G401.6 (cell line): ENCODE results near the gene C16orf46.
A peak's percentile ranks its signal among the peaks of the same experiment; 100 is the strongest.

Source experiments
- FAIRE-seq: peaks from 2 replicates; lab custom pipeline; 2012; peaks lifted over from hg19 to GRCh38; lab: Jason Lieb, UNC

Gene C16orf46

GRCh38 chr16:81073560-81074330 lies 3.3 kb downstream of the C16orf46 start:
- no peak for FAIRE-seq

GRCh38 chr16:81071805-81072204 lies 5.2 kb downstream of the C16orf46 start:
- no peak for FAIRE-seq

DNA sequence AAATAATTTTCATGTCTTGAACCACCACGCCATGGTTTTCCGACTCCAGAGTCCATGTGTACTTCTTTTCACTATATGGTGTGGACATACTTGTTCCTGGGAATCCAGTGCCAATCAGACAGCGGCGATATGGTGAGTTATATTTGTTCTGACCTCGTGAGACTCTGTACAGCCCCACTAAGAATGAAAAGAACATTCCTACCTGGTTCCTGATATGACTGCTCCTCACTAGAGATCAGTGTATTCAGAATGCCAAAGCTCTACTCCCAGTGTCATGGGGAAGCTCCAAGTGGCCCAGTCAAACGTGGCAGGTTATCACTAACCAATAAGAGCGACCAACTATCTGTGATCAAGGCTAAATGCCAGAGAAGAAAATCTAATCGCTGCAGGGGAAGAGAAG lies 6.1 kb downstream of the C16orf46 start:
- no peak for FAIRE-seq

DNA sequence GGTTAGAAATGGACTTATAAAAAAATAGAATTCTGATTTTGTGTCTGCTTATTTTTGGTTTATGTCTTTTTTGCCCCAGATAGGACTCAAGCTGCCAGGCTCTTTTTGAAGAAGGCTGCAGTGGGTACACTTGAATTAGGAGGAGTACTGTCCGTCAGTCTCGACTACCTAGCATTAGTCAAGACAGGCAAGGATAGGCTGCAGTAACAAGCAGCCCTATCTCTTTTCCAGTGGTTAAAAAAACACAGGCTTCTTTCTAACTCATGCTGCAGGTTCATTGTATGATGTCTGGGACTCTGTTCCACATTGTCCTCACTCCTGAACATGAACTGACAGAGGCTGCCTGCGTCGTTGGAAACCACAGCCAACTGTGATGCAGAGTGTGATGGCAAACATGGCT lies 8.0 kb downstream of the C16orf46 start:
- no peak for FAIRE-seq

- no peak for FAIRE-seq
Measured at GRCh38 chr16:81067166-81067565, 9.9 kb downstream of the C16orf46 start.

DNA sequence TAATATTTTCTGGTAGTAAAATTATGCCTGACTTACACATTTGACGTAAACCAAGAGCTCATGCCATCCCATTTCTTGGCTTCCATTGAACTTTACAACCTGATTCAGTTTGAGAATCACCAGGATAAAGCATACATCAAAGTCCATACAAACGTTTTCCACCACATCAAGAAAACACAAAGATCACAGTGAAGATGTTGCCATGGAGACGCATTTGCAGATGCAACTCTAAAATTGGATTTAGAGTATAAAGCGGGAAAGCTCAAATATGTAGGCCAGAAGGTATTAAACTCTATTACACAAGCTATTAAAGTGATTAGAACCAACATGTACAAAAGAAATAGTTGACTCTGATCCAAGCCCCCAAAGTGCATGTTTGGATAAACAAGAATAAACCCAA lies 10.4 kb downstream of the C16orf46 start:
- no peak for FAIRE-seq

DNA sequence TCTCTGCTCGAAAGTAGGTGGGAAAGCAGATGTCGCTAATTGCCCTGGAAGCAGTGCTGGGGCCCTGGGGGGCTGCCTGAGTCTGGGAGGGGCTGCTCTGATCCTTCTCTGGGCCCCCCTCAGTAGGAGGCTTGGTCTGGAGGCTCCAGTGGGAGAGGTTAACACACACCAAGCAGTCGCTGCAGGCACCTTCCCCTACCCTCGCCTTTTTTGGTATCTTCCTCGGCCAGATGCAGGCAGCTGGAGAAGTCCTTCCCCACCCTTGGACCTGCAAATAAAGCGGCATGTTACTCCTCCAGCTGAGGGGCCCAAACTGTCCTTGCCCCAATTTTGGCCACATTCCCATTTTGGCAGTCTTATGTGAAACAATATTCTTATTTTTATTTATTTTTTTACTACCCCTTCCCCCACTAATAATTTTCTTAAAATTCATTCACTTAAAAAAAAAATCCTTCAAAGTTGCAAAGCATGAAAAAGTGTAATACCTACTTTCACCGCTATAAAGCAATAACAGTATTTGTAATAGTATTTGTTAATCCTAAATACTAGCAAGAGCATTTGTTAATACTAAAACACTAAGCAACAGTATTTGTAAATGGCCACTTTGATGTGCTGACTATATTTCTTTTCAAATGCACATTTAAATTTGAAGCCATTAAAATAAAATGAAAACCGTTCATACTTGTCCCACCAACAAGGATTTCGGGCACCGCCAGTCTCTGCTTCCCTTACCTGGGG lies 15.0 kb downstream of the C16orf46 start:
- FAIRE-seq = no peak

DNA sequence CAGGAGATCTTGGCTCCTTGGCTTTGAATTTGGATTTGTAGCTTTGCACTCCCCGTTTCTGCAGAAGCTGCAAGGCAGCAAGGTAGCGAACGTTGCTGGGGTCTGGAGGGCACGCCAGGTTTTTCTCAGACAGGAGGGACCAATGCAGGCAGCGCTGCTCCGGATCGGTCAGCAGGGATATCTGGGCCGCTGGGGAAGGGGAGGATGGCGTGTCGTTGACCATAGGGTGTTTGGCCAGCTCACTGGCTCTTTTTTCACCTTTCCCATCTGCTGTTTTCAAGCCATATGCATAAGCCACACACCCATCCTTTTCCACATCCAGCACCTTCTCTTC lies 15.8 kb downstream of the C16orf46 start:
- no peak for FAIRE-seq

GRCh38 chr16:81060576-81061306 lies 16.3 kb downstream of the C16orf46 start:
- no peak for FAIRE-seq

DNA sequence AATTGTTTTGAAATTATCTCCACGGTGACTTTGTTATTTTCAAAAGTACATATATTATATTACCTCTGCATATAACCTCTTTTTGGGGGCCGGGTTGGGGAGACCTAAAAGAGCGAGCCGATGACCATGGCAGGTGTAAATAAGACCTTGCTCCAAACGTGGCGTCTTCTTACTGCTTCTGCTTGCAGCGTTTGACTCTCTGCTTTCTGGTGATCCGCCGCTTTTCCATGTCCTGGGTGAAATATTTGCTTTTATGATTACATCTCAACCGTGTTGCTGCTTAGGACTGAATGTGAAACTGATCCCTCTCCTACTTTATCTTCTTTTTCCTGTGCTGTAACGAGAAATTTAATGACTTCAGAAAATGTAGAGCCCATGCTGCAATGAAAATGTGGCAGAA lies 23.3 kb downstream of the C16orf46 start:
- FAIRE-seq = no peak

- no peak for FAIRE-seq
Measured at GRCh38 chr16:81042821-81043220, 34.2 kb downstream of the C16orf46 start.

DNA sequence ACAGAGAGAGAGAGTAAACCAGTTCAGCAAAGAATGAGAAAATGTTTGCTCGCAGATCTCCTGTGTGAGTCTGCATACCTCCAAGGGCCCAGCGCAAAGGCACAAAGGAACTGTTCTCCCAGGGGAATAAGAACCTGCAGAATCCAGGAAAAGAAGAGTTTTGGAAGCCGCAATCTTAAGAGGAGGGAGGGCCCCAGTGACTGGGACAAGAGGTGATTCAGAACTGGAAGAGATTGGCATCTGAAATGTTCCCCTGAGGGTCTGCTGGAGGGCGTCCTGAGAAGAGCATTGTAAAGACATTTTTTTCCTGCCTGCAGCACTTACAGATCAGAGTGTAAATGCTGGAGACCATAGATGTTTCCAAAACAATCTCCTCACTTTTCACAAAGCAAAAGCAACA lies 35.3 kb downstream of the C16orf46 start:
- FAIRE-seq = no peak

DNA sequence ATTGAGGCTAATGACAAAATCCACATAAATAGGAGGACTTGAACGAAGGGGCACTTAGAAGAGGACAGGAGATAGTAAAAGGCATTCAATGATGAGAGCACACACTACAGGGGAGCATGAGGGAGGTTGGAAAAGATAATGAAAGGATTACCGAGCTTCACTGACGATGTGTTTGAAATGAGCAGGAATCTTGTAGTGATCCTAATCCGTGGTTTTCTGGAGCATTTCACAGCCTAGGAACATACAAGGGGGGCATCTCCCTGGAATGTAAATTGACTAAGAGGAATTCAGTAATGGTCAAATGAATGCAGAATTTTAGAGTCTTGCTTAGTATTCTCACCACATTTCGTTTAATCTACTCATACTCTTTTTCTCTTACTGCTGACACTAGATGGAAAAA lies 36.2 kb downstream of the C16orf46 start:
- no peak for FAIRE-seq

- FAIRE-seq = no peak
Measured at GRCh38 chr16:81040131-81040530, 36.9 kb downstream of the C16orf46 start.

DNA sequence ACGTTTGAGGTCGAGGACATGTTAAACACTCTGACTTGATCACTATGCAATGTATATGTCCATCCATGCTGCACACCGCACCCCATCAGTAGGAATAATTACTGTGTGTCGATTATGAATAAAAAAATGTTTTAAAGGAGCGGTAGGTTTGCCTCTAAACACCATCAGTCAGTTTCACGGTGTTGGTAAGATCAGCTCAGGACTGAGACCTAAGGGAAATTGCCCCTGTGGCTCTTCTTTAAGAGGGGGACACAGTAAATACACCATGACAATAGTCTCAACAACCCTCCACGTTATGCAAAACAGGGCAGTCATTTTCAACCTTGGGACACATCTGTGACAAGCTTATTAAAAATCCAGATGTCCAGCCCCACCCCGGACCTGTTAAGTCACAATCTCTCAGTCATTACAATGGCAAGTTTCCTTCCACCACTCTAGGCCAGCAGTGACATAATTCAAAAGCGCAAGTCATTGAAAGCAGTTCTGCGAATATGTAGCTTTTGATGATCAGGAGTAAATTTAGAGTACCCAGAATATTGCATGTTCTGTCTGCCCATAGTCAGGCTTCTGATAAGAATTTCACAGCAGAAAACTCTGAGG lies 40.2 kb downstream of the C16orf46 start:
- FAIRE-seq = no peak

DNA sequence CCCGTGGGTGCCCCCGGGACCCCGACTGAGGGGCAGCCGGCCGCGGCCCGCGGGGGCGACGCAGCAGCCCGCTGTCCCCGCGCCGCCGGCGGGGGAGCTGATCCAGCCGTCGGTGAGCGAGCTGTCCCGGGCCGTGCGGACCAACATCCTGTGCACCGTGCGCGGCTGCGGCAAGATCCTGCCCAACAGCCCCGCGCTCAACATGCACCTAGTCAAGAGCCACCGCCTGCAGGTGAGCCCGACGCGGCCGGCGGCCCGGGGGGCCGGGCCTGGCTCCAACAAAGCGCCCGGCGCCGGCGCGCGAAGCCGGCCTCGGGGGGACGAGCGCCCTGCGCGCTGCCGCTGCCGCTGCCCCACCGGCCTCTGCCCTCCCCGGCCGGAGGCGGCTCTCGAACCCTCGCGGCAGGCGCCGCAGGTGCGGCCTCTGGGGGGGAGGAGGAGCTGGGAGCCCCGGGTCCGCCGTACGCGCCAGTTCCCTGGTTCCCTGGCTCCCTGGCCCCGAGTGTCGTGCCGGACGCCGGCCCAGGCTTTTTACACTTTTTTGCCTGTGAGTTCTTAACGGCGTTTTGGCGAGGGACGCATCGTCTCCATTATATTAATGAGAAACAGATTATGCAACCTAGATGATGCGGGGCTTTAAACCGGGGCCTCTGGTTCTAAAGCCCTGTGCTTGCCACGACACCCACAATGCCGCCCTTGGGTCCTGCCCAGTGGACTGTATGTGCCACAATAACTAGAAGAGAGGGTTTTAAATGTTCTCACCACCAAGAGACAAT lies 40.9 kb downstream of the C16orf46 start:
- FAIRE-seq = no peak

DNA sequence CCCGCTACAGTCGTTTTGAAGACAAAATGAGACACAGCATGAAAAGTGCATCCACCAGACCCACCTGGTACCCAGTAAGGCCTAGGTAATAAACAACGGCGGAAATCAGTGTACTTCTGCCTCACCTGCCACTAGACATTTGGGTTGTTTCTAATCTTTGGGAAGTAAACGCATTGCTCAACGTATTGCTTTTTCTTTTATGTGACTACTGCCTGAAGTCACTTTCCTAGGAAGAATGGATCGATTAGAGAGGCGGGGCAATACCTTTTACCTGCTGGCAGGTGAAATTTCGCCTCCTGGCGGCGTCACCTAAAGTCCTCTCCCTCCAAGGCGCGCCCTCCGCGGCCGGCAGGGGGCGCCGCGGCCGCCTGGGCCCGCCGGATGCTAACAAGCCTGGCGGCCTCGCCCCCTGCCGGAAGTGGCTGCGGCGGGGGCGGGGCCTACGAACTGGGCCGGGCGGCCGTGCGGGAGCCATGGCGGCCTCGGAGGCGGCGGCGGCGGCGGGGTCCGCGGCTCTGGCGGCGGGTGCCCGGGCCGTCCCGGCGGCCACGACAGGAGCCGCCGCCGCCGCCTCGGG lies 41.6 kb downstream of the C16orf46 start, which contains the start of gene ATMIN:
TSS of gene ATMIN (plus strand) at position 445 of the 577 bp plus-strand sequence. CDS start at position 474, 29 bp downstream.
- FAIRE-seq = no peak

- FAIRE-seq = no peak
Measured at GRCh38 chr16:81029930-81030604, 47.0 kb downstream of the C16orf46 start.

DNA sequence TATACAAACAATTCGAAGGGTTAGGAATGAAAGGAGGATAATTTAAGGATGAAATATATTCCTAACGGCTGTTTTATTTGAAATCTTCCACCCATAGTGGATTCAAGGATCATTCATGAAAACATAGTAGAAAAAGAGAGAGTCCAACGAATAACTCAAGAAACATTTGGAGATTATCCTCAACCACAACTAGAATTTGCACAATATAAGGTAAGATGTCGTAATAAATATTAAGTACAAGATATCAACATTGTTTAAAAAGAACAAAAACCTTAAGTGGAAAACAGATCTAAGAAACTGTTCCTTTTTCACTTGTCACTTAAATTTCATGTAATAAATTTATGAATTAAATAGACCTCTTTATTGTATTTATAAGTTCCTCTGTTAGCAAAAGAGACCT lies 50.6 kb downstream of the C16orf46 start:
- FAIRE-seq = peak; percentile 64

GRCh38 chr16:81018496-81018895 lies 58.5 kb downstream of the C16orf46 start:
- no peak for FAIRE-seq

GRCh38 chr16:81014672-81015071 lies 62.4 kb downstream of the C16orf46 start:
- no peak for FAIRE-seq
